Epithelial cell of umbilical artery (primary cell): Measurements from ENCODE around the gene GABRG1. TPM values are rescaled to one million over a fixed set of nuclear protein-coding genes. Genes with fewer than 3 reads are reported as not detected.

Source experiments
- total RNA-seq: library from RNA; depleted of rRNA; stranded (reverse); fragments of >200 nt; gene quantifications from 2 replicates; pipeline ENCODE4 v1.2.3, GENCODE V29; 2014

The GABRG1 gene
- not detected in 2 replicates for total RNA-seq

GRCh38 chr4:46123913-46124755, at the start of gene GABRG1:
Gene GABRG1, minus strand, starts transcription at chr4:46124054. Its CDS starts 141 bp downstream, at chr4:46123913.

